Dermis blood vessel endothelial cell (primary cell): Measurements from ENCODE around the gene TRAPPC12. TPM values are rescaled to one million over a fixed set of nuclear protein-coding genes. Genes with fewer than 3 reads are reported as not detected.
"Not testable (repeated sequence)": the region's sequence is repeated elsewhere in the genome, so short reads cannot be mapped to it uniquely, and the experiment has no call there.

Experiments
- DNase-seq: peaks from one replicate; pipeline ENCODE4 v3.0.0; 2010
- total RNA-seq: library from RNA; depleted of rRNA; stranded (reverse); fragments of >200 nt; gene quantifications from 2 replicates; pipeline ENCODE4 v1.2.3, GENCODE V29; 2014

TRAPPC12 gene
- total RNA-seq, 1 donor from 2014 or later = 63.0 TPM

- DNase-seq = no peak
These were observed 54.4 kb downstream of the TRAPPC12 start for GRCh38 chr2:3433776-3434400.

- DNase-seq = no peak
These were observed 55.2 kb downstream of the TRAPPC12 start for GRCh38 chr2:3434654-3435053.

GRCh38 chr2:3435445-3435844, 56.0 kb downstream of the TRAPPC12 start:
- no peak for DNase-seq

DNA sequence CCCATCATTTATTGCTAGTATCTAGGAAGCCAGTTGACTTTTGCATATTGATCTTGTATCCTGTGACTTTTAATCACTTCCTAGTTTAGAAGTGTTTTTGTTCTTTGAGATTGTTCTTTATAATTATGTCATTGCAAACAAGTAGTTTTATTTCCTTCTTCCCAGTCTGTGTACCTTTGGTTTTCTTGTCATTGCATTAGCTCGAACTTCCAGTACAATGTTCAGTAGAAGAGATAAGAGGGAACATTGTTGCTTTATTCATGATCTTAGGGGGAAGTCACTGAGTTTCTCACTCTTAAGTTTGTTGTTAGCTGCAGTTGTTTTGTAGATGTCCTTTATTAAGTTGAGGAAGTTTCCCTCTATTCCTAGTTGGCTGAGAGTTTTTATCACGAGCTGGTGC, 61.0 kb downstream of the TRAPPC12 start:
- peak; percentile 33 for DNase-seq

DNA sequence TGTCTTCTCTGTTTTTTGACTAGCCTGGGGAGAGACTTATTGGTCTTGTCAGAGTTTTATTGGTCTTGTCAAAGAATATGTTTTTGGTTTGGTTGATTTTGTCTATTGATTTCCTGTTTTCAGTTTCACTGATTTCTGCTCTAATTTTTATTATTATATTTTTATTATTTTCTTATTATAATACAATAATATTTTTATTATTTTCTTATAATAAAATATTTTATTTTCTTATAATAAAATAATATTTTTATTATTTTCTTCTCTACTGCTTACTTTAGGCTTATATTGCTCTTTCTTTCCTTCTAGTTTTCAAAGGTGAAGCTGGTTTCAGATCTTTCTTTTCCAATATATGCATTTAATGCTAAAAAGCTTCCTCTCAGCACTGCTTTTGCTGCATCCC, 62.0 kb downstream of the TRAPPC12 start:
- DNase-seq = no peak

DNA sequence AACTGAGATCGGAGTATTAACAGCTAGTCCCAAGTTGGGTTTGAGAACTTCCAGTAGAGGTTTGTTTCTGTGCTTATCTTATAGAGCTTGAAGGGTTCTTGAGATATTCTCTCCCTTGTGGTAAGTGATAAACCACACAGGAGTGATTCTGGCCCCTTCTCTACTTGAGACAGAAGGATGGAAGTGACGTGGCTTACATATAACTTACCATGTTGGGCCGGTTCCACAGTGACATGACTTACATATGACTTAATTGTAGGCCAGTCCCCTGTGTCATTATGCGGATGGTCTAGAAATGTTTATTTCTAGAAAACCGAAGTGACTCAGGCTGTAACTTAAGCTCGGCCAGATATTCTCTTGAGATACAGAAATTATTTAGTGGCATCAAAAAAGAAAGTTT, 62.7 kb downstream of the TRAPPC12 start:
- DNase-seq = no peak

- DNase-seq = no peak
These were observed 63.6 kb downstream of the TRAPPC12 start for GRCh38 chr2:3443083-3443482.

- DNase-seq = no peak
These were observed 64.1 kb downstream of the TRAPPC12 start for GRCh38 chr2:3443506-3444084.

GRCh38 chr2:3445891-3446290, 66.4 kb downstream of the TRAPPC12 start:
- no peak for DNase-seq

DNA sequence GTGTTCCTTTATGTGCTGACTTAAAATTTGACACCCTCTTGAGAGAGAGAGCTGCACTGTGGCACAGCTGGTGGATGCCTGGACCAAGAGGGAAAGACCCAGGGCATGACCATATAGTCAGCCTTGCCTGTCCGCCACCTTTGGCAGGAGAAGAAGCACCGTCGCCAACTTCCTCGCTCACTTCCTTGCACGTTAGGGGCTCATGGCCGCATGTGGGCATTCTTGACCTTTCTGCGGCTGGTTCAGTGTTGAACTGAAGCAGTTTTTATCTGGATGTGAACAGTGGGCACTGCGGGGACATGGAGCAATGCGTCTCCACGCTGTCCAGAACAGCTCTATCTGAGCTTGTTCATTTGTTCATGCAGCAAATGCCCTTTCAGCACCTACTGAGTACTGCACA, 66.9 kb downstream of the TRAPPC12 start:
- DNase-seq = no peak

GRCh38 chr2:3447186-3447585, 67.7 kb downstream of the TRAPPC12 start:
- peak; percentile 47 for DNase-seq

DNA sequence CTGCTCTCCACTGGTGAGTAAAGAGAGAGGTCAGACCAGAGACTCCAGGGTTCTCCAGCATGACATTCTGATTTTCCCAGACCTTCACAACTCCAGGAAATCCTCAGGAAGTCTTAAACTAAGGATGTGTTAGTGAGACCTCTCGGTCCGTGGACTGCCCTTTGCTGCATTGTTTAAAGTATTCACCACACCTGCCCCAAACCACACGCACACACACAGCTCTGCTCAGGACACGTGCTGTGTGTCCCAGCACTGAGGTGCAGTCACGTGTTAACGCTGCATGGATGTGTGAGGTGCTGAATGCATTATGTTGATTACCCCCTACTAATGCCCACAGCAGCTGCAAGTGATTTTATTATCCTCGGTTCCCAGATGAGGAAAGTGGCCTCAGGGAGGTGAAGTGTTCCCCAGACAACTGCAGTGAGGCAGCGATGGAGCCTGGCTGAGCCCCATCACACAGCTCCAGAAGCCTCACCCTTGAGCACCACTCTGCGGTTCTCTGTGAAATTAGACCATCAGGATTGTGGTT, 68.4 kb downstream of the TRAPPC12 start:
- peak; percentile 91 for DNase-seq

GRCh38 chr2:3448441-3448911, 69.0 kb downstream of the TRAPPC12 start:
- not testable (repeated sequence) for DNase-seq

- no peak for DNase-seq
These were observed 69.6 kb downstream of the TRAPPC12 start for GRCh38 chr2:3449086-3449485.

GRCh38 chr2:3449936-3450335, 70.4 kb downstream of the TRAPPC12 start:
- DNase-seq = no peak

- DNase-seq = no peak
These were observed 71.0 kb downstream of the TRAPPC12 start for GRCh38 chr2:3450385-3451010.

- DNase-seq = no peak
These were observed 71.7 kb downstream of the TRAPPC12 start for GRCh38 chr2:3451169-3451568.

GRCh38 chr2:3451926-3452671, 72.6 kb downstream of the TRAPPC12 start:
- DNase-seq = no peak

DNA sequence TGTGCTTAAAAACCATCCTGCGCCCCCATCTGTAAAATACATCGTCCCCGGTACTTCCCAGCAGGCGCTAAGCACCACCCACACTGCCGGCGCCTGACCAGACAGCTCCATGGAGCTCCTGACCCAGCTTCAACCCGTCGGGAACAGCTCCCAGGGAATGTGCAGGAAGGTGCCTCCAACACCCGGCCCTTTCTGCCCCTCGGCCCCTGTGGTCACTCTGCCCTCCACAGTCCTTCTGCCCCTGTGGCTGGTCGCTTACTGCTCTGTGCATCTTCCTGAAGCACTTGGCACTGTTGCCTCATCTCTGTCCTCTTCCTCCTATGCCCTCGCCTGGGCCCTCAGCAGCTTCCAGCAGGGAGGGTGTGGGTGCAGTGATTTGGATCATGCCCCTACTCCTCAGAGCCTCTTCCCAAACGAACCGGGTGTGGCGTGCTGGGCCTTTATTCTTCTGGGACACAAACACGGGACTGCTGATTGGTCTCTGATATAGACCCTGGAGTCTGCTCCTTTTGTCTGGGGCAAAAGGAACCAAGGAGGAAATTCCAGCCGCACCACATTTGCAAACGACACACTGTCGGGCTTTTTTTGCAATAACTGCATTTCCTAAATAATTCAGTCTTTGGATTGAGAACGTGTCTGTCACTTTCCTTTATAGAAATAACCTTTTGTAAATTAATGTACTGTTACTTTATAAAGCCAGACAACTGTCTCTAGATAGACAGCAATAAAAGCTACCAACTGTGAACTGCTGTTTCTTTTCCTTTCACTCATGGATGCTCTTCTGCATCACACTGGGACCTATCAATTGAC, 73.9 kb downstream of the TRAPPC12 start:
- peak; percentile 21 for DNase-seq

DNA sequence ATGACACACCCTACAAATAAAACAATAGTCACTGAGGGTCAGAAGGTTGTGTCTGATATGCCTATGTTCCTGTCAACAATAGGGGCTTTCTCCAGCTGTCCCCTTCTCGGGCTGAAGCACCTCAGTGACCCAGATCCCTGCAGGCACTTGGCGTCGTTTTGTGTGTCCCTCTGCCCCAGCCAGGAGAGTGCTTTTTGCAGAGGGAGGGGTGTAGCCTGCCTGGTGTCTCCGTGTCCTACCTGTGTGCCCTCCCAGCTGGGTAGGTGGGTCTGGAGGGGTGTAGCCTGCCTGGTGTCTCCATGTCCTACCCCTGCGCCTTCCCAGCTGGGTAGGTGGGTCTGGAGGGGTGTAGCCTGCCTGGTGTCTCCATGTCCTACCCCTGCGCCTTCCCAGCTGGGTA, 74.5 kb downstream of the TRAPPC12 start:
- not testable (repeated sequence) for DNase-seq

DNA sequence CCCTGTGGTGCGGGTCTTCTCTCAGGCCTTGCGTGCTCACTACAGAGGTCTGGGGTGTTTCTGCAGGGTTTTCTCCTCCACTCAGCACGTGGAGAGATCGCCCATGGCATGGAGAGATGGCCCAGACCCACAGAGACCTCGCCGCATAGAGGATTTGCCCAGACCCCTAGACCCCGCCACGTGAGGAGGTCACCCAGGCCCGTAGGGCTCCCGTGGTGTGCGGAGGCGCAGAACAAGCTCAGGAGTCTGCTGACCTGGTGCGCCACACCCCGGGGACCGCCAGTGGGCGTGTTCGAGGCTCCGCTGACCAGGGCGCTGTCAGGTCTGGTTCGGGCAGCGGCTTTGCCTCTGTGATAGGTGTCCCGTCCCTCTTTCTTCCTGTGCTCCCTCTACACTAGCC, 75.3 kb downstream of the TRAPPC12 start:
- DNase-seq = no peak

DNA sequence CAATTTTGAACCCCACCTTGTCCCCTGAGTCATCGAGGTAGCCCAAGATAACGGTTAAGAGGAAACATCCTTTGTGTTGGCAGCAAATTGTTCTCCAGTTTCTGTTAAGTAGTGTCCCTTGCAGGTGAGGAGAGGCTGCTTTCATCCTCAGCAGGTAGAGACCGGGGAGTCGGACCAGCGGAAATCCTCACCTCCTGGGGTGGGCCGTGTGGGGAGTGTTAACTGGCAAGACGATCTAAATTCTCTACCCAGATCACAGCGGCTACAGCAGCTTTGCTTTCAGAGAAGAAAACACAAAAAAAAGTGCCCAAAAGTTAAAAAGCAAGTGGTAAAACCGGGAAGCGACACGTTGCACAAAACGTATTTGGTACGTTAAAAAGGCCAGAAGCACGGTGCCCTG, 76.6 kb downstream of the TRAPPC12 start:
- DNase-seq = no peak
